ENCODE data around the gene SIGLEC1.

The SIGLEC1 gene

GRCh38 chr20:3740615-3741301 is 28.4 kb upstream of the SIGLEC1 start:
- H3K9ac ChIP-seq (ENCODE audit: insufficient read length) = no peak overlapping the region
- H3K36me3 ChIP-seq (ENCODE audit: insufficient read depth, low read length) = no peaks in the 10 kb centered on the region
- no peaks in the 10 kb centered on the region for H3K9me3 ChIP-seq (ENCODE audit: low read depth, low read length)
- TF ChIP-seq FOXP2 (optimal IDR thresholded peaks at IDR 0.05; ENCODE audit: control extremely low read depth, extremely low read length, insufficient read depth) (no peak), EZH2 (IDR thresholded peaks at IDR 0.05) (no peak), POLR2AphosphoS5 (IDR thresholded peaks at IDR 0.05; ENCODE audit: borderline replicate concordance, low read depth, low read length) (no peak)
- DNase-seq (ENCODE audit: low read depth, low spot score) = no peak
- H3K4me3 ChIP-seq = no peak overlapping the region
- H3K27ac ChIP-seq = no peak overlapping the region

DNA sequence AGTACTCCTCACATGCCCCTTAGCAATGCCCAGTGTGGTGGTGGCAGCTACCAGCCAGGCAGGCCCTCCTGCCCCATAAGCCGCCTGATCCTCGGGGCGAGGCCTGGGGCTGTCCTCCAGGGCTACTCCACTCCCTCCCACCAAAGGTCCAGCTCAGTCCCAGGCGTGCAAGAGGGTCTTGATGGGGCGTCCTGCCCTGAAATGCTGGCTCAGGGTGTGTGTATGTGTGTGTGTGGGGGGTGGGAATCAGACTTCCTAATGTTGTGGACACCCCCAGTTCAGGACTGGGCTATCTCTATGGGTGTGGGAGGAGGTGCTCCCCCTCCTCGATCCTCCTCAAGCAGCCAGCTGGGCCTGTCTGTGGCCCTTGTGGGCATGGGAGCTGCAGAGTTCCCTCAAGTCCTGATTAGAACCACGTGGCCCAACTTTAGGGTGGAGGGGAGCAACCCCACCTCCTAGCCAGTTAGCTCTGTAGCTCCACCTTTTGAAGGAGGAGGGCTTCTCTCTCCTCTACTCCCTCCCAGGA is 27.6 kb upstream of the SIGLEC1 start:
- H3K9me3 ChIP-seq (ENCODE audit: low read depth, low read length) = no peaks in the 10 kb centered on the region
- H3K4me3 ChIP-seq = no peak overlapping the region
- no peak for DNase-seq (ENCODE audit: low read depth, low spot score)
- no peaks in the 10 kb centered on the region for H3K36me3 ChIP-seq (ENCODE audit: insufficient read depth, low read length)
- no peak overlapping the region for H3K9ac ChIP-seq (ENCODE audit: insufficient read length)
- no peak for TF ChIP-seq POLR2AphosphoS5 (IDR thresholded peaks at IDR 0.05; ENCODE audit: borderline replicate concordance, low read depth, low read length)
- no peak for TF ChIP-seq FOXP2 (optimal IDR thresholded peaks at IDR 0.05; ENCODE audit: control extremely low read depth, extremely low read length, insufficient read depth)
- no peak for TF ChIP-seq EZH2 (IDR thresholded peaks at IDR 0.05)
- H3K27ac ChIP-seq = no peak overlapping the region

- Histone ChIP-seq H3K36me3 (ENCODE audit: insufficient read depth, low read length) (no peaks in the 10 kb centered on the region), H3K9ac (ENCODE audit: insufficient read length) (no peak overlapping the region), H3K9me3 (ENCODE audit: low read depth, low read length) (no peaks in the 10 kb centered on the region), H3K4me3 (no peak overlapping the region), H3K27ac (no peak overlapping the region)
- DNase-seq (ENCODE audit: low read depth, low spot score) = no peak
- TF ChIP-seq FOXP2 (optimal IDR thresholded peaks at IDR 0.05; ENCODE audit: control extremely low read depth, extremely low read length, insufficient read depth) = no peak
- no peak for TF ChIP-seq EZH2 (IDR thresholded peaks at IDR 0.05)
- no peak for TF ChIP-seq POLR2AphosphoS5 (IDR thresholded peaks at IDR 0.05; ENCODE audit: borderline replicate concordance, low read depth, low read length)
Observed at GRCh38 chr20:3739054-3739925, 26.9 kb upstream of the SIGLEC1 start.

DNA sequence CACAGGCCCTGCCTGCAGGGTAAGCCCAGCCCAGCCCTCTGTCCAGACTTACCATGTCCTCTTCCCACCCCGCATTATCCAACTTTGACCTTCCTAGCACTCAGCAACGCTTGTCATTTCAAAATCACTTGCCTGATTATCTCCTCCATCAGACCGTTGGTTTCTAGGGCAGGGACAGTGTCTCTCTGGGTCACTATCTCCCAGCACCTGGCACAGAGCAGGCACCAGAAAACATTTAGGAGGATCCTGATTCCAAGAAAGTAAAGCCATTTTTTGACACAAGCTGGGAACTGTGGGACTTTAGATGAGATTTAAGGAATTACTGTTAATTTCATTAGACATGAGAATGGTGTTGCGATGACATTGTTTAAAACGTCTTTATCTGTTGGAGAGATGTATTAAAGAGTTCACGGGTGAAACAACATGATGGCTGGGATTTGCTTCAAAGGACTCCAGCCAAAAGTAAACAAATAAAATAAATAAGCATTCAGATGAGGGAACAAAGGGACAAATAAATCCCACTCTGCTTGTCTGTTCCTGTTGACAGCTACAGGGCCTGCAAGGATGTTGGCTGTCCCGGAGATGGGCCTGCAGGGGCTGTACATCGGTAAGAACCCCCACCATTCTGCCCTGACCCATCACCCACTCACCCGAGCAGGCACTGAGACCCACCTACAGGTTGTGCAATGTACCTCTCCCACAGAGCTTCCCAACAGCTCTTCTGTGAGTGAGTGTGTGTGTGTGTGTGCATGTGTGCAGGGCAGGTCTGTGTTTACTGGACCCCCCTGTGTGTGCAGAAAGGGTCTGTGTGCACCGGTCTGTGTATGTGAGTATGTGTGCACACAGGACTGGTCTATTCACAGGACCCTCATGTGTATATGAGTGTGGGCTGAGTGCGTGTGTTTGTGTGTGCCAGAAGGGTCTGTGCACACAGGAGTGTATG is 26.0 kb upstream of the SIGLEC1 start:
- H3K36me3 ChIP-seq (ENCODE audit: insufficient read depth, low read length) = no peaks in the 10 kb centered on the region
- TF ChIP-seq POLR2AphosphoS5 (IDR thresholded peaks at IDR 0.05; ENCODE audit: borderline replicate concordance, low read depth, low read length) (no peak), EZH2 (IDR thresholded peaks at IDR 0.05) (no peak), FOXP2 (optimal IDR thresholded peaks at IDR 0.05; ENCODE audit: control extremely low read depth, extremely low read length, insufficient read depth) (no peak)
- no peaks in the 10 kb centered on the region for H3K9me3 ChIP-seq (ENCODE audit: low read depth, low read length)
- DNase-seq (ENCODE audit: low read depth, low spot score) = no peak
- no peak overlapping the region for H3K4me3 ChIP-seq
- no peak overlapping the region for H3K27ac ChIP-seq
- H3K9ac ChIP-seq (ENCODE audit: insufficient read length) = no peak overlapping the region

DNA sequence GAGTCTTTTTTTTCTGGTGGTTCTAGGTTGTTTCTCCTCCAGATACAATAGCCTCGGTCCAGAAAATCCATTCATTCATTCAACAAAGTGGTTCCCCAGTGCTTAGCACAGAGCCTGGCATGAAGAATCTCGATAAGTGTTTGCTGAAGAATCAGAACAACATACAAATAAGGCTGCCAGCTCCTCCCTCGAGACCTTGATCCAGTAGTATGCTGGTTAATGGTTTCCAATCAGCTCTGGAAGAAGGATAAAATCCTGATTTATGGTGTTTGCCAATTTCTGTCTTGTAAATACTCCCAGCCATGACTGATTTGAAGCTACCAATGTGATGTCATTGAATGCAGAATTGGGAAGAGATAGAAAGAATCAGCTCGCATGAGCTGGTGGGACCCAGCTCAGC is 23.4 kb upstream of the SIGLEC1 start:
- Histone ChIP-seq H3K9me3 (ENCODE audit: low read depth, low read length) (no peaks in the 10 kb centered on the region), H3K4me3 (no peak overlapping the region), H3K9ac (ENCODE audit: insufficient read length) (no peak overlapping the region), H3K27ac (no peak overlapping the region), H3K36me3 (ENCODE audit: insufficient read depth, low read length) (no peaks in the 10 kb centered on the region)
- DNase-seq (ENCODE audit: low read depth, low spot score) = no peak
- TF ChIP-seq POLR2AphosphoS5 (IDR thresholded peaks at IDR 0.05; ENCODE audit: borderline replicate concordance, low read depth, low read length) = no peak
- TF ChIP-seq EZH2 (IDR thresholded peaks at IDR 0.05) = no peak
- no peak for TF ChIP-seq FOXP2 (optimal IDR thresholded peaks at IDR 0.05; ENCODE audit: control extremely low read depth, extremely low read length, insufficient read depth)

GRCh38 chr20:3734111-3734843 is 21.9 kb upstream of the SIGLEC1 start:
- no peak for DNase-seq (ENCODE audit: low read depth, low spot score)
- Histone ChIP-seq H3K27ac (no peak overlapping the region), H3K9ac (ENCODE audit: insufficient read length) (no peak overlapping the region), H3K9me3 (ENCODE audit: low read depth, low read length) (no peaks in the 10 kb centered on the region), H3K4me3 (no peak overlapping the region), H3K36me3 (ENCODE audit: insufficient read depth, low read length) (no peaks in the 10 kb centered on the region)
- TF ChIP-seq FOXP2 (optimal IDR thresholded peaks at IDR 0.05; ENCODE audit: control extremely low read depth, extremely low read length, insufficient read depth) = no peak
- no peak for TF ChIP-seq POLR2AphosphoS5 (IDR thresholded peaks at IDR 0.05; ENCODE audit: borderline replicate concordance, low read depth, low read length)
- TF ChIP-seq EZH2 (IDR thresholded peaks at IDR 0.05) = no peak

Measured in SK-N-MC (cell line).